K562 treated with DMSO at 1 percent for 24 hours (cell line): Measurements from ENCODE around the gene CFC1. TPM values are rescaled to one million over a fixed set of nuclear protein-coding genes. Genes with fewer than 3 reads are reported as not detected.

Experiments used
- total RNA-seq: library from RNA; unstranded; fragments of 300-600 nt; gene quantifications from 2 replicates; pipeline ENCODE4 v1.2.3, GENCODE V29; 2022; ENCODE audit warnings: low read depth; ENCODE audit not compliant: insufficient read depth

Gene CFC1
- total RNA-seq = not detected in 2 replicates

GRCh38 chr2:130599393-130599792, at the start of gene CFC1:
CFC1 (minus strand) TSS chr2:130599575; CDS start chr2:130599287, 288 bp downstream.

GRCh38 chr2:130611140-130611539, 11.8 kb upstream of the CFC1 start, which contains the start of gene POTEJ:
POTEJ (plus strand) TSS chr2:130611440; CDS start chr2:130611533, 93 bp downstream.

Other genes starting within 250 kb of the CFC1 start
- gene PTPN18, start 243.5 kb downstream of the CFC1 start, total RNA-seq = 41.8 TPM in 2 replicates
- gene POTEI, start 90.2 kb downstream of the CFC1 start, total RNA-seq = not detected in 2 replicates
- not detected in 2 replicates for gene CFC1B, start 78.4 kb downstream of the CFC1 start, total RNA-seq
- not detected in 2 replicates for gene POTEJ, start 11.9 kb upstream of the CFC1 start, total RNA-seq
- not detected in 2 replicates for gene GPR148, start 129.5 kb upstream of the CFC1 start, total RNA-seq
- gene AMER3, start 156.0 kb upstream of the CFC1 start, total RNA-seq = not detected in 2 replicates
- gene ARHGEF4, start 237.3 kb upstream of the CFC1 start, total RNA-seq = not detected in 2 replicates